Measurements from ENCODE around the gene MAP3K7.
"Not testable (repeated sequence)": the region's sequence is repeated elsewhere in the genome, so short reads cannot be mapped to it uniquely, and the experiment has no call there.

The MAP3K7 gene

GRCh38 chr6:90574610-90575009, 12.3 kb downstream of the MAP3K7 start:
- Histone ChIP-seq H3K79me2 (ENCODE audit: insufficient read depth, low read length) (peaks cover 92% of the 10 kb centered on the region), H3K36me3 (ENCODE audit: insufficient read depth, low read length) (peaks cover 37% of the 10 kb centered on the region; the same call in 1 of the 2 replicates), H3K4me3 (ENCODE audit: low read depth in 1 of 2, low read length in 2 of 2) (no peak overlapping the region), H2AFZ (ENCODE audit: low read depth, low read length) (no peak overlapping the region), H3K4me1 (ENCODE audit: insufficient read depth, low read length) (no peaks in the 10 kb centered on the region), H3K4me2 (ENCODE audit: insufficient read depth, low read length) (no peak overlapping the region), H3K9me3 (ENCODE audit: insufficient read depth, low read length, severe bottlenecking) (no peaks in the 10 kb centered on the region), H4K20me1 (ENCODE audit: insufficient read depth, low read length) (peaks cover 37% of the 10 kb centered on the region; the same call in 1 of the 2 replicates), H3K27ac (ENCODE audit: low read length) (no peak overlapping the region), H3K27me3 (ENCODE audit: insufficient read depth, low read length, poor library complexity) (no peaks in the 10 kb centered on the region), H3K9ac (ENCODE audit: low read depth, low read length) (no peak overlapping the region)
- ATAC-seq (ENCODE audit: insufficient read depth, low read depth), result no peak
- no peak for DNase-seq
- TF ChIP-seq EZH2 (IDR thresholded peaks at IDR 0.05; ENCODE audit: borderline replicate concordance, low read depth, low read length, severe bottlenecking), result no peak
- peak; percentile 43 for TF ChIP-seq CTCF (IDR thresholded peaks at IDR 0.05; ENCODE audit: borderline replicate concordance, extremely low read depth, low read length, poor library complexity, severe bottlenecking)

- H3K9ac ChIP-seq (ENCODE audit: low read depth, low read length), result no peak overlapping the region
- H3K79me2 ChIP-seq (ENCODE audit: insufficient read depth, low read length), result peaks cover 92% of the 10 kb centered on the region
- ATAC-seq (ENCODE audit: insufficient read depth, low read depth), result no peak
- peaks cover 31% of the 10 kb centered on the region; the same call in 1 of the 2 replicates for H4K20me1 ChIP-seq (ENCODE audit: insufficient read depth, low read length)
- no peak overlapping the region for H3K4me2 ChIP-seq (ENCODE audit: insufficient read depth, low read length)
- no peak for DNase-seq
- no peaks in the 10 kb centered on the region for H3K27me3 ChIP-seq (ENCODE audit: insufficient read depth, low read length, poor library complexity)
- H3K27ac ChIP-seq (ENCODE audit: low read length), result no peak overlapping the region
- no peaks in the 10 kb centered on the region for H3K4me1 ChIP-seq (ENCODE audit: insufficient read depth, low read length)
- H3K36me3 ChIP-seq (ENCODE audit: insufficient read depth, low read length), result peaks cover 43% of the 10 kb centered on the region
- TF ChIP-seq EZH2 (IDR thresholded peaks at IDR 0.05; ENCODE audit: borderline replicate concordance, low read depth, low read length, severe bottlenecking), result no peak
- no peak for TF ChIP-seq CTCF (IDR thresholded peaks at IDR 0.05; ENCODE audit: borderline replicate concordance, extremely low read depth, low read length, poor library complexity, severe bottlenecking)
- H2AFZ ChIP-seq (ENCODE audit: low read depth, low read length), result no peak overlapping the region
- no peaks in the 10 kb centered on the region for H3K9me3 ChIP-seq (ENCODE audit: insufficient read depth, low read length, severe bottlenecking)
- no peak overlapping the region for H3K4me3 ChIP-seq (ENCODE audit: low read depth in 1 of 2, low read length in 2 of 2)
Observed at GRCh38 chr6:90573624-90574023, 13.2 kb downstream of the MAP3K7 start.

- Histone ChIP-seq H3K9ac (ENCODE audit: low read depth, low read length) (no peak overlapping the region), H3K36me3 (ENCODE audit: insufficient read depth, low read length) (peaks cover 44% of the 10 kb centered on the region), H3K27me3 (ENCODE audit: insufficient read depth, low read length, poor library complexity) (no peaks in the 10 kb centered on the region), H3K4me2 (ENCODE audit: insufficient read depth, low read length) (no peak overlapping the region), H3K9me3 (ENCODE audit: insufficient read depth, low read length, severe bottlenecking) (no peaks in the 10 kb centered on the region), H3K27ac (ENCODE audit: low read length) (no peak overlapping the region), H2AFZ (ENCODE audit: low read depth, low read length) (no peak overlapping the region), H3K79me2 (ENCODE audit: insufficient read depth, low read length) (peaks cover 89% of the 10 kb centered on the region), H3K4me3 (ENCODE audit: low read depth in 1 of 2, low read length in 2 of 2) (no peak overlapping the region), H4K20me1 (ENCODE audit: insufficient read depth, low read length) (peaks cover 30% of the 10 kb centered on the region; the same call in 1 of the 2 replicates), H3K4me1 (ENCODE audit: insufficient read depth, low read length) (no peaks in the 10 kb centered on the region)
- TF ChIP-seq CTCF (IDR thresholded peaks at IDR 0.05; ENCODE audit: borderline replicate concordance, extremely low read depth, low read length, poor library complexity, severe bottlenecking), result no peak
- TF ChIP-seq EZH2 (IDR thresholded peaks at IDR 0.05; ENCODE audit: borderline replicate concordance, low read depth, low read length, severe bottlenecking), result no peak
- ATAC-seq (ENCODE audit: insufficient read depth, low read depth) (no peak), DNase-seq (no peak)
Observed at GRCh38 chr6:90572856-90573255, 14.0 kb downstream of the MAP3K7 start.

GRCh38 chr6:90569223-90569622, 17.6 kb downstream of the MAP3K7 start:
- Histone ChIP-seq H3K27ac (ENCODE audit: low read length) (no peak overlapping the region), H3K9me3 (ENCODE audit: insufficient read depth, low read length, severe bottlenecking) (no peaks in the 10 kb centered on the region), H4K20me1 (ENCODE audit: insufficient read depth, low read length) (peaks cover 7% of the 10 kb centered on the region; the same call in 1 of the 2 replicates), H3K4me1 (ENCODE audit: insufficient read depth, low read length) (no peaks in the 10 kb centered on the region), H2AFZ (ENCODE audit: low read depth, low read length) (no peak overlapping the region), H3K79me2 (ENCODE audit: insufficient read depth, low read length) (peaks cover 60% of the 10 kb centered on the region), H3K4me3 (ENCODE audit: low read depth in 1 of 2, low read length in 2 of 2) (no peak overlapping the region), H3K4me2 (ENCODE audit: insufficient read depth, low read length) (no peak overlapping the region), H3K27me3 (ENCODE audit: insufficient read depth, low read length, poor library complexity) (no peaks in the 10 kb centered on the region), H3K36me3 (ENCODE audit: insufficient read depth, low read length) (peaks cover 32% of the 10 kb centered on the region), H3K9ac (ENCODE audit: low read depth, low read length) (no peak overlapping the region)
- TF ChIP-seq CTCF (IDR thresholded peaks at IDR 0.05; ENCODE audit: borderline replicate concordance, extremely low read depth, low read length, poor library complexity, severe bottlenecking), result no peak
- no peak for TF ChIP-seq EZH2 (IDR thresholded peaks at IDR 0.05; ENCODE audit: borderline replicate concordance, low read depth, low read length, severe bottlenecking)
- DNase-seq (no peak), ATAC-seq (ENCODE audit: insufficient read depth, low read depth) (no peak)

GRCh38 chr6:90567682-90568081, 19.2 kb downstream of the MAP3K7 start:
- peaks cover 47% of the 10 kb centered on the region for H3K79me2 ChIP-seq (ENCODE audit: insufficient read depth, low read length)
- not testable (repeated sequence) for DNase-seq; H2AFZ ChIP-seq (ENCODE audit: low read depth, low read length); H3K4me2 ChIP-seq (ENCODE audit: insufficient read depth, low read length); H3K9me3 ChIP-seq (ENCODE audit: insufficient read depth, low read length, severe bottlenecking); H3K27ac ChIP-seq (ENCODE audit: low read length); H4K20me1 ChIP-seq (ENCODE audit: insufficient read depth, low read length); H3K4me3 ChIP-seq (ENCODE audit: low read depth in 1 of 2, low read length in 2 of 2); H3K9ac ChIP-seq (ENCODE audit: low read depth, low read length); ATAC-seq (ENCODE audit: insufficient read depth, low read depth); H3K27me3 ChIP-seq (ENCODE audit: insufficient read depth, low read length, poor library complexity); H3K4me1 ChIP-seq (ENCODE audit: insufficient read depth, low read length)
- H3K36me3 ChIP-seq (ENCODE audit: insufficient read depth, low read length), result peaks cover 36% of the 10 kb centered on the region

Data from DND-41 (cell line).